MCF 10A (cell line): Measurements from ENCODE around the gene DENND4B. TPM values are rescaled to one million over a fixed set of nuclear protein-coding genes. Genes with fewer than 3 reads are reported as not detected.

Source experiments
- BruUV-seq: library from RNA; stranded (reverse); fragments of 400-500 nt; replicated peaks from 2 replicates; lab custom pipeline; 2021; lab: Mats Ljungman, UMichigan
- CTCF ChIA-PET: fragments of 300-600 bp; sonication (Branson Sonifier 250); formaldehyde crosslinking; extraction: SDS; loops from one replicate; lab custom pipeline; 2021; ENCODE audit warnings: antibody characterized with exemption, inconsistent platforms; lab: Yijun Ruan, JAX
- POLR2A ChIA-PET: fragments of 300-600, 350-650 bp; sonication (Branson Sonifier 250); formaldehyde crosslinking; extraction: SDS; loops from one replicate; lab custom pipeline; 2020; ENCODE audit warnings: antibody characterized with exemption, inconsistent platforms; lab: Yijun Ruan, JAX
- DNase-seq: peaks from one replicate; pipeline ENCODE4 v3.0.0-alpha.2; 2018; ENCODE audit not compliant: unreplicated experiment
- H3K27ac Mint-ChIP-seq: one replicate; pipeline ENCODE4 v1.8.0; 2022; ENCODE audit warnings: mild to moderate bottlenecking, low read depth, mixed read lengths; ENCODE audit not compliant: unreplicated experiment
- H3K27me3 Mint-ChIP-seq: one replicate; pipeline ENCODE4 v1.8.0; 2022; ENCODE audit warnings: mixed read lengths; ENCODE audit not compliant: insufficient read depth, unreplicated experiment
- H3K36me3 Mint-ChIP-seq: one replicate; pipeline ENCODE4 v1.8.0; 2022; ENCODE audit warnings: mild to moderate bottlenecking, moderate library complexity, mixed read lengths; ENCODE audit not compliant: insufficient read depth, unreplicated experiment
- H3K4me1 Mint-ChIP-seq: one replicate; pipeline ENCODE4 v1.8.0; 2022; ENCODE audit warnings: mixed read lengths; ENCODE audit not compliant: insufficient read depth, unreplicated experiment
- H3K4me3 Mint-ChIP-seq: one replicate; pipeline ENCODE4 v1.8.0; 2022; ENCODE audit warnings: mild to moderate bottlenecking, moderate library complexity, mixed read lengths; ENCODE audit not compliant: unreplicated experiment
- H3K9me3 Mint-ChIP-seq: one replicate; pipeline ENCODE4 v1.8.0; 2022; ENCODE audit warnings: mixed read lengths; ENCODE audit not compliant: unreplicated experiment
- CTCF ChIP-seq: fragments of 200-600 bp; IDR thresholded peaks from one replicate; pipeline ENCODE4 v1.8.0; 2022; ENCODE audit warnings: antibody characterized with exemption, mild to moderate bottlenecking; ENCODE audit not compliant: unreplicated experiment
- intact Hi-C: fragments of 100-400 bp; cut with micrococcal nuclease; formaldehyde crosslinking; loops from 2 replicates; pipeline ENCODE4 v1.14.1; 2022
- total RNA-seq: library from RNA; stranded (reverse); gene quantifications from 2 replicates; pipeline ENCODE4 v1.2.3, GENCODE V29; 2022

DENND4B gene
- total RNA-seq, 1 experiment from 2014 or later = 59.6 TPM

GRCh38 chr1:153960206-153960605 lies 13.7 kb upstream of the DENND4B start:
- Mint-ChIP-seq H3K4me3 (no peak overlapping the region), H3K9me3 (no peaks in the 10 kb centered on the region), H3K27me3 (no peaks in the 10 kb centered on the region), H3K27ac (no peak overlapping the region), H3K4me1 (peaks cover 61% of the 10 kb centered on the region), H3K36me3 (peaks cover 45% of the 10 kb centered on the region)
- TF ChIP-seq CTCF = no peak
- CTCF ChIA-PET = interaction anchor here (0.5 to 5.6 kb wide), 4 partner anchors 12 to 219 kb away, joined by 3 to 60 read pairs (median 22); partner anchors contain the start of genes DENND4B and RAB13
- intact Hi-C loops = loop anchor here (5.0 kb wide), 1 partner anchor 312 kb away; the partner anchor contains the start of gene HAX1
- no TSS peak for BruUV-seq
- no peak for DNase-seq
- POLR2A ChIA-PET = interaction anchor here (0.9 to 16.7 kb wide), 6 partner anchors 2 to 327 kb away, joined by 3 to 647 read pairs (median 248); partner anchors contain the start of genes CHTOP, CREB3L4, CRTC2 and DENND4B

DNA sequence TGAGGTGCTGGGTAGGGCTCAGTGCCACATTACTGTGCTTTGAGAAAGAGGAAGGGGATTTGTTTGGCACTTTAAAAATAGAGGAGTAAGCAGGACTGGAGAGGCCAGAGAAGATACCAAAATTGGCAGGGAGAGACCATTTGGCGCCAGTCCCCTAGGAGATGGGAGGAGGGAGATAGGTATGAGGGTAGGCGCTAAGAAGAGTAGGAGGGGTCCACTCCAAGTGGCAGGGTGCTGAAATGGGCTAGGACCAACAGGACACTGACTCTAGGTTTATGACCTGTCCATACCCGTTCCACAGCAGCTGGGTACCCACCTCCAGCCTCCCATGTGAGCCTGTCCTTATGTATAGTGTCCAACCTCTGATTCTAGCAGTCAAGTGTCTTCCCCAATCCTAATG lies 12.9 kb upstream of the DENND4B start:
- CTCF ChIA-PET = interaction anchor here (0.6 to 5.6 kb wide), 3 partner anchors 13 to 220 kb away, joined by 5 to 60 read pairs (median 40); partner anchors contain the start of genes DENND4B and RAB13
- intact Hi-C loops = loop anchor here (2.0 kb wide), 1 partner anchor 27 kb away; the partner anchor contains the start of gene RAB13
- Mint-ChIP-seq H3K27ac (no peak overlapping the region), H3K27me3 (no peaks in the 10 kb centered on the region), H3K4me1 (peaks cover 58% of the 10 kb centered on the region), H3K36me3 (peaks cover 46% of the 10 kb centered on the region), H3K9me3 (no peaks in the 10 kb centered on the region), H3K4me3 (no peak overlapping the region)
- no peak for DNase-seq
- POLR2A ChIA-PET = interaction anchor here (0.6 to 16.7 kb wide), 9 partner anchors 2 to 347 kb away, joined by 3 to 647 read pairs (median 32); partner anchors contain the start of genes CHTOP, CREB3L4, CRTC2 and DENND4B
- no peak for TF ChIP-seq CTCF
- BruUV-seq = TSS peak; percentile 10

DNA sequence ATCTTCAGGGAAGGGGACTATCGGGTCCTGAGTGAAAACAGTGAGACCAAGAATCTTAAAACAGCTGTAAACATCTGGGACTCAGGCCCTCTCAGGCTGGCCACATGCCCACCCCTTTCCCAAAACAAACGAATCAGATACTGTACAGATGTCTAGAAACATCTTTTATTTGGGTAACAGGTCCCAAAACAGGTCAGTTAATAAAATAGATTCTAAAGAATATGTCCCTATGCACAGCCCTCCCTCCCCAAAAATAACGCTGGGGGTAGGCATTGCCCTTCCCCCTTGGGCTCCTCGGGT lies 12.4 kb upstream of the DENND4B start:
- no peaks in the 10 kb centered on the region for H3K9me3 Mint-ChIP-seq
- peak overlapping the region; percentile 92 for H3K27ac Mint-ChIP-seq
- no peaks in the 10 kb centered on the region for H3K27me3 Mint-ChIP-seq
- H3K4me3 Mint-ChIP-seq = peak overlapping the region; percentile 96
- peaks cover 52% of the 10 kb centered on the region for H3K36me3 Mint-ChIP-seq
- TF ChIP-seq CTCF = no peak
- intact Hi-C loops = loop anchor here (2.0 kb wide), 1 partner anchor 28 kb away; the partner anchor contains the start of gene RAB13
- no TSS peak for BruUV-seq
- no peak for DNase-seq
- peaks cover 59% of the 10 kb centered on the region for H3K4me1 Mint-ChIP-seq
- POLR2A ChIA-PET = interaction anchor here (0.6 to 16.7 kb wide), 19 partner anchors 3 to 398 kb away, joined by 3 to 647 read pairs (median 6); partner anchors contain the start of genes CHTOP, CREB3L4, CRTC2 and DENND4B
- CTCF ChIA-PET = interaction anchor here (0.9 to 5.6 kb wide), 4 partner anchors 8 to 83 kb away, joined by 3 to 60 read pairs (median 5); partner anchors contain the start of genes DENND4B and RAB13

DNA sequence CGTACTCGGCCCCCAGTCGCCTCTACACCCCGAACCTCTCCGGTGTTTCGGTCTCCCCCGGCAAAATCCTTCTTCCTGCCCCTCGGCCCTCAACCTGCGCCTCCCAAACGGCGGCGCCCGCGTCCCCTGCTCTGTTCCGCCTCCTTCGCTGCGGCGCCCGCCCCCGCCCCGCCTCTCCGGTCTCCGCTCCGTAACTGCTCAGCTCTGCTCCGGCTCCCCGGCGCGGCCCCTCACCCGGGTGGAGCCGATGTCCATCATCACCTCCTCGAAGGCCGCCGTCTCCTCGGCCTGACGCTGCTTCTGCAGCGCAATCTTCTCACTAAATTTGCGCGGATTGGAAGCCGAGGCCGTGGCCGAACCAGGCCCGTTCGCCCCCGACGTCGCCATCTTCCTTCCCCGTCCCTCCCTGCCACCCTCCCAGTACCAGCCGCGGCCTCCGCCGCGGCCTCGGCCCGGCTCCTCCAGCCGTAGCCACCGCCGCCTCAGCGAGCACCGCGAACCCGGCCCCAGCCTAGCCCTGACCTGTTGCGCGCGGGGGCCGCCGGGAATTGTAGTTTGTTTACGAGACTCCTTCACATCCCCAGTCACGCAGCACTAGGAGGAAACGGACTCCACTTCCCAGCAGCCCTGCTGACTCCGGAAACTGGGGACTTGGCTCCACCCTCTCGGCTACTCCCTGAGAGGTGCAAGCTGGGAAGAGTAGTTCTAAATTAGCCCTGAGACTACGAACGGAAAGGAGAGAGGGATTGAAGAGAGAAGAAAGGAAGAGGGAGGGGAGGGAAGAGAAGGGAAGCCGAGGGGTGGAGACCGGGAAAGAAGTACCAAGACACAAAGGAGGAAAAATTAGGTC lies 11.8 kb upstream of the DENND4B start, which contains the start of gene CRTC2:
TSS of gene CRTC2 (minus strand) at position 502 of the 850 bp plus-strand sequence. CDS start at position 387, 115 bp downstream.
- Mint-ChIP-seq H3K4me3 (peak within 1 kb of the TSS; percentile 96), H3K4me1 (peaks cover 55% of the 10 kb centered on the region), H3K27ac (peak within 1 kb of the TSS; percentile 92), H3K36me3 (peaks cover 57% of the 10 kb centered on the region), H3K9me3 (no peaks in the 10 kb centered on the region), H3K27me3 (no peaks in the 10 kb centered on the region)
- POLR2A ChIA-PET = interaction anchor here (0.6 to 16.7 kb wide), 24 partner anchors 4 to 397 kb away, joined by 3 to 647 read pairs (median 4); partner anchors contain the start of genes CHTOP, CREB3L4, CRTC2 and DENND4B
- no TSS peak for BruUV-seq
- no peak for TF ChIP-seq CTCF
- peak; percentile 100 for DNase-seq
- intact Hi-C loops = loop anchor here (2.0 kb wide), 1 partner anchor 28 kb away; the partner anchor contains the start of gene RAB13
- CTCF ChIA-PET = interaction anchor here (0.6 to 5.6 kb wide), 7 partner anchors 8 to 1878 kb away, joined by 3 to 60 read pairs (median 3); partner anchors contain the start of genes DENND4B and RAB13
